H9 (cell line): Measurements from ENCODE around the gene TSTD2. TPM values are rescaled to one million over a fixed set of nuclear protein-coding genes. Genes with fewer than 3 reads are reported as not detected.

Experiments used
- DNase-seq: peaks from one replicate; pipeline ENCODE4 v3.0.0-alpha.2; 2017
- H2AFZ ChIP-seq: one replicate; pipeline ENCODE4 v1.6.1; 2013; ENCODE audit warnings: mild to moderate bottlenecking, low read length, control low read depth, moderate library complexity
- H2AK5ac ChIP-seq: 2 replicates; pipeline ENCODE4 v1.6.1; 2013; ENCODE audit warnings: low read length, control low read depth, mixed read lengths; ENCODE audit not compliant: insufficient read length
- H2BK120ac ChIP-seq: one replicate; pipeline ENCODE4 v1.6.1; 2013; ENCODE audit warnings: low read depth, mild to moderate bottlenecking, low read length, control low read depth, inconsistent platforms; ENCODE audit not compliant: poor library complexity, severe bottlenecking
- H2BK12ac ChIP-seq: 2 replicates; pipeline ENCODE4 v1.6.1; 2013; ENCODE audit warnings: low read length, control low read depth, mixed read lengths, low read depth; ENCODE audit not compliant: insufficient read length
- H2BK15ac ChIP-seq: 2 replicates; pipeline ENCODE4 v1.6.1; 2013; ENCODE audit warnings: low read depth, low read length, control low read depth
- H2BK20ac ChIP-seq: one replicate; pipeline ENCODE4 v1.6.1; 2013; ENCODE audit warnings: low read depth, mild to moderate bottlenecking, low read length, control low read depth, inconsistent platforms; ENCODE audit not compliant: poor library complexity, severe bottlenecking
- H2BK5ac ChIP-seq: 2 replicates; pipeline ENCODE4 v1.6.1; 2013; ENCODE audit warnings: low read length, control low read depth, mixed read lengths; ENCODE audit not compliant: insufficient read length
- H3K14ac ChIP-seq: 2 replicates; pipeline ENCODE4 v1.6.1; 2013; ENCODE audit warnings: low read length, control low read depth; ENCODE audit not compliant: insufficient read depth
- H3K18ac ChIP-seq: 2 replicates; pipeline ENCODE4 v1.6.1; 2013; ENCODE audit warnings: low read depth, mild to moderate bottlenecking, mixed read lengths, low read length, control low read depth; ENCODE audit not compliant: insufficient read length
- H3K23ac ChIP-seq: 2 replicates; pipeline ENCODE4 v1.6.1; 2013; ENCODE audit warnings: low read length, control low read depth, mixed read lengths, low read depth; ENCODE audit not compliant: insufficient read length
- H3K23me2 ChIP-seq: 2 replicates; pipeline ENCODE4 v1.6.1; 2013; ENCODE audit warnings: low read depth, mild to moderate bottlenecking, mixed read lengths, low read length, control low read depth; ENCODE audit not compliant: insufficient read length, poor library complexity, severe bottlenecking
- H3K27ac ChIP-seq: 2 replicates; pipeline ENCODE4 v1.5.1; 2013; ENCODE audit warnings: low read length, control low read depth, mixed read lengths, low read depth; ENCODE audit not compliant: insufficient read length
- H3K27me3 ChIP-seq: 2 replicates; pipeline ENCODE4 v1.6.1; 2013; ENCODE audit warnings: low read length, control low read depth, inconsistent platforms; ENCODE audit not compliant: insufficient read depth
- H3K4ac ChIP-seq: 2 replicates; pipeline ENCODE4 v1.6.1; 2013; ENCODE audit warnings: low read depth, mild to moderate bottlenecking, control low read depth, inconsistent platforms, low read length, moderate library complexity
- H3K4me1 ChIP-seq: 2 replicates; pipeline ENCODE4 v1.6.1; 2013; ENCODE audit warnings: low read length, control low read depth, inconsistent platforms; ENCODE audit not compliant: insufficient read depth
- H3K4me2 ChIP-seq: 2 replicates; pipeline ENCODE4 v1.6.1; 2013; ENCODE audit warnings: low read length, control low read depth, mixed read lengths; ENCODE audit not compliant: insufficient read length, insufficient read depth
- H3K56ac ChIP-seq: 2 replicates; pipeline ENCODE4 v1.6.1; 2013; ENCODE audit warnings: low read depth, mild to moderate bottlenecking, mixed read lengths, low read length, control low read depth; ENCODE audit not compliant: insufficient read length
- H3K79me1 ChIP-seq: 2 replicates; pipeline ENCODE4 v1.6.1; 2013; ENCODE audit warnings: low read depth, mild to moderate bottlenecking, moderate library complexity, low read length, control low read depth, inconsistent platforms; ENCODE audit not compliant: insufficient read depth, poor library complexity, severe bottlenecking
- H3K79me2 ChIP-seq: 2 replicates; pipeline ENCODE4 v1.6.1; 2013; ENCODE audit warnings: low read length, control low read depth, inconsistent platforms; ENCODE audit not compliant: insufficient read depth
- H3K9ac ChIP-seq: 2 replicates; pipeline ENCODE4 v1.6.1; 2013; ENCODE audit warnings: low read length, control low read depth, mixed read lengths; ENCODE audit not compliant: insufficient read length; ENCODE audit errors: extremely low read depth
- H3K9me3 ChIP-seq: one replicate; pipeline ENCODE4 v1.6.1; 2013; ENCODE audit warnings: low read depth, low read length, inconsistent platforms; ENCODE audit not compliant: control insufficient read depth
- H3T11ph ChIP-seq: one replicate; pipeline ENCODE4 v1.6.1; 2013; ENCODE audit warnings: mild to moderate bottlenecking, low read length, control low read depth, inconsistent platforms
- H4K20me1 ChIP-seq: one replicate; pipeline ENCODE4 v1.6.1; 2013; ENCODE audit not compliant: control insufficient read depth, insufficient read length, insufficient read depth
- H4K5ac ChIP-seq: 2 replicates; pipeline ENCODE4 v1.6.1; 2013; ENCODE audit warnings: low read depth, mild to moderate bottlenecking, mixed read lengths, low read length, control low read depth; ENCODE audit not compliant: insufficient read length
- H4K8ac ChIP-seq: replicated peaks from 2 replicates; pipeline ENCODE4 v1.6.1; 2013; ENCODE audit warnings: low read length, control low read depth, mixed read lengths, low read depth; ENCODE audit not compliant: insufficient read length
- H4K91ac ChIP-seq: 2 replicates; pipeline ENCODE4 v1.6.1; 2013; ENCODE audit warnings: low read depth, mild to moderate bottlenecking, moderate library complexity, mixed read lengths, low read length, control low read depth; ENCODE audit not compliant: insufficient read length
- H3K27ac Mint-ChIP-seq, 3 experiments: 2 replicates in 2 of 3; 3 replicates in 1 of 3; pipeline ENCODE4 v1.8.0; 2020 to 2021; ENCODE audit warnings: mixed read lengths in 3 of 3, mild to moderate bottlenecking in 1 of 3, moderate library complexity in 1 of 3
- H3K27me3 Mint-ChIP-seq: 2 replicates; pipeline ENCODE4 v1.8.0; 2021; ENCODE audit warnings: low read depth, mild to moderate bottlenecking, moderate library complexity, mixed read lengths
- H3K36me3 Mint-ChIP-seq, 3 experiments: 2 replicates in 2 of 3; 3 replicates in 1 of 3; pipeline ENCODE4 v1.8.0; 2020 to 2021; ENCODE audit warnings: low read depth in 3 of 3, mixed read lengths in 3 of 3; ENCODE audit not compliant: insufficient read depth in 1 of 3
- H3K4me1 Mint-ChIP-seq, 2 experiments: 2 replicates each; pipeline ENCODE4 v1.8.0; 2020; ENCODE audit warnings: mixed read lengths in 2 of 2
- H3K4me3 Mint-ChIP-seq, 2 experiments: 2 replicates in 1 of 2; 3 replicates in 1 of 2; pipeline ENCODE4 v1.8.0; 2020 to 2021; ENCODE audit warnings: mild to moderate bottlenecking in 2 of 2, mixed read lengths in 2 of 2, moderate library complexity in 1 of 2
- H3K9me3 Mint-ChIP-seq, 2 experiments: 2 replicates in 1 of 2; 3 replicates in 1 of 2; pipeline ENCODE4 v1.8.0; 2020; ENCODE audit warnings: mild to moderate bottlenecking in 2 of 2, mixed read lengths in 2 of 2, moderate library complexity in 1 of 2
- CTCF ChIP-seq: fragments of 200-600 bp; sonication (generic); conservative IDR thresholded peaks from 3 replicates; pipeline ENCODE4 v1.8.0; 2021; ENCODE audit warnings: antibody characterized with exemption, mild to moderate bottlenecking
- WGBS: extraction: QIAGEN DNeasy Blood & Tissue Kit; methylation state at CpG from one replicate; pipeline ENCODE4 v1.1.7; 2013; ENCODE audit warnings: missing lambda C conversion rate, low lambda C conversion rate, mixed read lengths; ENCODE audit not compliant: insufficient read length; ENCODE audit errors: extremely low coverage; 5-methylcytosine and 5-hydroxymethylcytosine counted together
- total RNA-seq: library from RNA; stranded (reverse); gene quantifications from 2 replicates; pipeline ENCODE4 v1.2.1, GENCODE V29; 2021

The TSTD2 gene
- total RNA-seq, 1 experiment from 2014 or later: 23.5 TPM

- Histone ChIP-seq H3K56ac (no peak overlapping the region), H3K4me2 (no peak overlapping the region), H2BK20ac (no peak overlapping the region), H3K23ac (no peak overlapping the region), H3K14ac (no peak overlapping the region), H3K27me3 (no peaks in the 10 kb centered on the region; the same call in 1 of the 2 replicates), H3K79me1 (no peaks in the 10 kb centered on the region), H3K4ac (no peak overlapping the region), H3K4me1 (no peaks in the 10 kb centered on the region), H2BK15ac (no peak overlapping the region), H4K20me1 (no peaks in the 10 kb centered on the region), H2BK120ac (no peak overlapping the region), H3T11ph (no peak overlapping the region), H4K91ac (no peak overlapping the region), H2AK5ac (no peak overlapping the region), H3K9ac (no peak overlapping the region), H4K5ac (no peak overlapping the region), H2AFZ (no peak overlapping the region), H3K9me3 (no peaks in the 10 kb centered on the region), H2BK5ac (no peak overlapping the region), H3K23me2 (no peaks in the 10 kb centered on the region), H4K8ac (no peak overlapping the region), H3K18ac (no peak overlapping the region), H3K79me2 (no peaks in the 10 kb centered on the region), H3K27ac (no peak overlapping the region), H2BK12ac (no peak overlapping the region)
- DNase-seq: no peak
- WGBS: no CpG with 5 or more reads among the region's 6 CpGs
- Mint-ChIP-seq H3K4me1 (no peaks in the 10 kb centered on the region; a peak in 1 of 4 replicates), H3K36me3 (no peaks in the 10 kb centered on the region; a peak in 1 of 7 replicates), H3K9me3 (no peaks in the 10 kb centered on the region; a peak in 1 of 5 replicates), H3K27me3 (peaks cover 6% of the 10 kb centered on the region), H3K27ac (no peak overlapping the region), H3K4me3 (no peak overlapping the region)
- TF ChIP-seq CTCF: no peak
These were observed 62.3 kb downstream of the TSTD2 start for GRCh38 chr9:97570899-97571298.
